Hematopoietic multipotent progenitor cell treated with erythropoietin and hydrocortisone succinate and interleukin-3 and kit ligand, for 17 days (in vitro differentiated cells): ENCODE measurements around the gene TMIGD2.
"Not testable (repeated sequence)": the region's sequence is repeated elsewhere in the genome, so short reads cannot be mapped to it uniquely, and the experiment has no call there.

ENCODE experiments used
- DNase-seq: peaks from one replicate; pipeline ENCODE4 v3.0.0-alpha.2; 2015; ENCODE audit warnings: low spot score

TMIGD2 gene

GRCh38 chr19:4297901-4298809 lies 4.0 kb downstream of the TMIGD2 start:
- DNase-seq: no peak

GRCh38 chr19:4295972-4296771 lies 6.0 kb downstream of the TMIGD2 start:
- DNase-seq: no peak

- no peak for DNase-seq
Measured at GRCh38 chr19:4294389-4294788, 7.8 kb downstream of the TMIGD2 start.

GRCh38 chr19:4292515-4292914 lies 9.7 kb downstream of the TMIGD2 start:
- DNase-seq: no peak

- no peak for DNase-seq
Measured at GRCh38 chr19:4291184-4291732, 10.9 kb downstream of the TMIGD2 start.

GRCh38 chr19:4288091-4288777 lies 14.0 kb downstream of the TMIGD2 start:
- DNase-seq: no peak

GRCh38 chr19:4286141-4286540 lies 16.0 kb downstream of the TMIGD2 start:
- DNase-seq: not testable (repeated sequence)

- no peak for DNase-seq
Measured at GRCh38 chr19:4284974-4285373, 17.2 kb downstream of the TMIGD2 start.

GRCh38 chr19:4284176-4284958 lies 17.8 kb downstream of the TMIGD2 start:
- no peak for DNase-seq

GRCh38 chr19:4279530-4280422 lies 22.4 kb downstream of the TMIGD2 start:
- DNase-seq: no peak

GRCh38 chr19:4279267-4279529 lies 23.0 kb downstream of the TMIGD2 start:
- DNase-seq: no peak

- no peak for DNase-seq
Measured at GRCh38 chr19:4278419-4279266, 23.5 kb downstream of the TMIGD2 start, which contains the start of gene SHD. Gene SHD (plus strand): TSS chr19:4279266. CDS start chr19:4280064, 798 bp downstream.

GRCh38 chr19:4278010-4278409 lies 24.2 kb downstream of the TMIGD2 start:
- no peak for DNase-seq

- no peak for DNase-seq
Measured at GRCh38 chr19:4277191-4277696, 24.9 kb downstream of the TMIGD2 start.

GRCh38 chr19:4274321-4274686 lies 27.9 kb downstream of the TMIGD2 start:
- DNase-seq: not testable (repeated sequence)

- no peak for DNase-seq
Measured at GRCh38 chr19:4272894-4273293, 29.3 kb downstream of the TMIGD2 start.

- no peak for DNase-seq
Measured at GRCh38 chr19:4268816-4269430, 33.3 kb downstream of the TMIGD2 start.

GRCh38 chr19:4267901-4268815 lies 34.0 kb downstream of the TMIGD2 start:
- DNase-seq: no peak
